Colonic mucosa (tissue), 4 donors: ENCODE results near the gene TM4SF5. TPM values are rescaled to one million over a fixed set of nuclear protein-coding genes. Genes with fewer than 3 reads are reported as not detected.
A peak's percentile ranks its signal among the peaks of the same experiment; 100 is the strongest.

Experiments
- DNase-seq: peaks from one replicate; pipeline ENCODE4 v3.0.0-alpha.2; 2020
- H3K27ac ChIP-seq: fragments of 200-600 bp; one replicate; pipeline ENCODE4 v1.8.0; 2021
- H3K27me3 ChIP-seq: fragments of 200-600 bp; one replicate; pipeline ENCODE4 v1.8.0; 2021
- H3K36me3 ChIP-seq: fragments of 200-600 bp; one replicate; pipeline ENCODE4 v1.8.0; 2021
- H3K4me1 ChIP-seq: fragments of 200-600 bp; one replicate; pipeline ENCODE4 v1.8.0; 2021; ENCODE audit warnings: mild to moderate bottlenecking
- H3K4me3 ChIP-seq: fragments of 200-600 bp; one replicate; pipeline ENCODE4 v1.8.0; 2021
- H3K9ac ChIP-seq, 2 donors: one replicate each; pipeline ENCODE4 v1.7.0; 2013; ENCODE audit warnings: control low read depth in 2 of 2, low read depth in 2 of 2, low read length in 2 of 2
- H3K9me3 ChIP-seq: fragments of 200-600 bp; one replicate; pipeline ENCODE4 v1.8.0; 2021
- CTCF ChIP-seq: fragments of 200-600 bp; IDR thresholded peaks from one replicate; pipeline ENCODE4 v1.8.0; 2022; ENCODE audit warnings: antibody characterized with exemption, mild to moderate bottlenecking
- intact Hi-C: fragments of 100-400 bp; cut with DNase I; formaldehyde crosslinking; loops from one replicate; pipeline ENCODE4 v1.14.1; 2022
- total RNA-seq, 2 donors: library from RNA; stranded (reverse); fragmentation: NEBNext Ultra II Directional in 1 of 2; extraction: Animal tissue kit (Norgen Biotek cat#: 25700) in 1 of 2; gene quantifications; one replicate each; pipeline ENCODE4 v1.2.1, GENCODE V29; 2021
- donor health status: healthy.
- donor health status: DM: no; HTN: no; CAD: no.
- donor health status: DM: no; HTN: no; CAD: no.

The TM4SF5 gene
- total RNA-seq: 10 to 100 TPM; 15.1 to 37.7 TPM

GRCh38 chr17:4771519-4772234, at the start of gene TM4SF5:
Gene TM4SF5 (plus strand): TSS chr17:4771886. CDS start chr17:4771923, 37 bp downstream.
- Histone ChIP-seq H3K4me1 (no peaks in the 10 kb centered on the region), H3K27me3 (no peaks in the 10 kb centered on the region), H3K9me3 (no peaks in the 10 kb centered on the region), H3K36me3 (no peaks in the 10 kb centered on the region), H3K9ac (peak within 1 kb of the TSS in 1 of 2 donors; percentile 81), H3K27ac (peak within 1 kb of the TSS; percentile 71), H3K4me3 (no peak within 1 kb of the TSS)
- intact Hi-C loops: no loop called here
- TF ChIP-seq CTCF: no peak
- peak; percentile 92 for DNase-seq

- no peak for TF ChIP-seq CTCF
- H3K36me3 ChIP-seq: no peaks in the 10 kb centered on the region
- no peaks in the 10 kb centered on the region for H3K27me3 ChIP-seq
- no peaks in the 10 kb centered on the region for H3K4me1 ChIP-seq
- peak overlapping the region in 1 of 2 donors; percentile 19 for H3K9ac ChIP-seq
- no peak overlapping the region for H3K27ac ChIP-seq
- no peak for DNase-seq
- no peak overlapping the region for H3K4me3 ChIP-seq
- intact Hi-C loops: no loop called here
- H3K9me3 ChIP-seq: no peaks in the 10 kb centered on the region
Measured at GRCh38 chr17:4722678-4723240, 48.9 kb upstream of the TM4SF5 start.

- intact Hi-C loops: no loop called here
- H3K27me3 ChIP-seq: no peaks in the 10 kb centered on the region
- H3K36me3 ChIP-seq: no peaks in the 10 kb centered on the region
- no peak for DNase-seq
- no peak overlapping the region for H3K27ac ChIP-seq
- no peaks in the 10 kb centered on the region for H3K4me1 ChIP-seq
- no peak for TF ChIP-seq CTCF
- no peaks in the 10 kb centered on the region for H3K9me3 ChIP-seq
- H3K9ac ChIP-seq: no peak overlapping the region
- H3K4me3 ChIP-seq: no peak overlapping the region
Measured at GRCh38 chr17:4724650-4725049, 47.0 kb upstream of the TM4SF5 start.

- no peaks in the 10 kb centered on the region for H3K27me3 ChIP-seq
- H3K36me3 ChIP-seq: no peaks in the 10 kb centered on the region
- no peaks in the 10 kb centered on the region for H3K9me3 ChIP-seq
- intact Hi-C loops: no loop called here
- no peak for TF ChIP-seq CTCF
- no peak overlapping the region for H3K4me3 ChIP-seq
- H3K4me1 ChIP-seq: no peaks in the 10 kb centered on the region
- H3K27ac ChIP-seq: peak overlapping the region; percentile 22
- DNase-seq: no peak
- no peak overlapping the region for H3K9ac ChIP-seq
Measured at GRCh38 chr17:4725646-4726310, 45.9 kb upstream of the TM4SF5 start.

- no peak for TF ChIP-seq CTCF
- intact Hi-C loops: no loop called here
- H3K27ac ChIP-seq: no peak overlapping the region
- H3K36me3 ChIP-seq: no peaks in the 10 kb centered on the region
- no peak overlapping the region for H3K4me3 ChIP-seq
- H3K27me3 ChIP-seq: no peaks in the 10 kb centered on the region
- H3K4me1 ChIP-seq: peaks cover 3% of the 10 kb centered on the region
- DNase-seq: no peak
- H3K9ac ChIP-seq: no peak overlapping the region
- no peaks in the 10 kb centered on the region for H3K9me3 ChIP-seq
Measured at GRCh38 chr17:4728124-4728523, 43.6 kb upstream of the TM4SF5 start.
